ENCODE data around the gene TMEM44. TPM values are rescaled to one million over a fixed set of nuclear protein-coding genes. Genes with fewer than 3 reads are reported as not detected.

TMEM44 gene
- total and polyA plus RNA-seq, 2 of the 4 experiments (the other 2 are of a cell fraction), result 9.7 to 24.2 TPM

GRCh38 chr3:194588741-194589140 is 44.5 kb downstream of the TMEM44 start:
- Histone ChIP-seq H3K4ac (ENCODE audit: low read depth, low read length) (peak overlapping the region; percentile 3; the same call in 1 of the 2 replicates), H3K9me1 (ENCODE audit: insufficient read depth, low read length) (peaks cover 28% of the 10 kb centered on the region), H3K9ac (ENCODE audit: low read depth, low read length) (no peak overlapping the region), H3K9me3 (ENCODE audit: control insufficient read depth, insufficient read depth, low read length) (no peaks in the 10 kb centered on the region), H2BK120ac (ENCODE audit: low read depth, low read length) (0 out of 2 replicates have a peak overlapping the region, but pooled peaks have one; percentile 4), H2AK5ac (ENCODE audit: low read depth, low read length) (peak overlapping the region; percentile 35), H4K5ac (ENCODE audit: low read depth, low read length) (no peak overlapping the region), H4K20me1 (ENCODE audit: insufficient read depth, low read length) (no peaks in the 10 kb centered on the region), H2BK20ac (ENCODE audit: low read depth, low read length) (peak overlapping the region; percentile 26; the same call in 1 of the 2 replicates), H3K79me1 (ENCODE audit: low read depth in 1 of 2, low read length in 2 of 2) (peaks cover 24 to 69% of the 10 kb centered on the region in 2 experiments), H3K56ac (ENCODE audit: extremely low read depth, insufficient read depth, low read length) (no peak overlapping the region), H3K4me1 (ENCODE audit: control insufficient read depth, insufficient read depth, low read length) (peaks cover 8% of the 10 kb centered on the region), H3K23ac (ENCODE audit: low read depth, low read length) (no peak overlapping the region), H3K4me3 (ENCODE audit: insufficient read depth, low read depth, low read length) (no peak overlapping the region), H2BK15ac (ENCODE audit: low read depth, low read length) (no peak overlapping the region; the same call in 2 of the 3 replicates), H3K27ac (ENCODE audit: insufficient read depth, low read length) (no peak overlapping the region), H3K36me3 (ENCODE audit: control insufficient read depth, insufficient read depth, low read length) (peaks cover 16% of the 10 kb centered on the region), H2BK5ac (ENCODE audit: low read depth, low read length, poor library complexity, severe bottlenecking) (peak overlapping the region; percentile 10), H3K14ac (replicated peaks; ENCODE audit: low read depth, low read length) (no peak overlapping the region), H3K4me2 (ENCODE audit: low read depth, low read length) (no peak overlapping the region), H4K91ac (ENCODE audit: insufficient read depth, low read depth, low read length) (peak overlapping the region; percentile 52; the same call in 1 of the 2 replicates), H4K8ac (ENCODE audit: low read depth in 2 of 2, low read length in 2 of 2) (no peak overlapping the region), H2AFZ (replicated peaks; ENCODE audit: low read length, poor library complexity) (no peak overlapping the region), H2AK9ac (replicated peaks; ENCODE audit: low read depth, low read length, poor library complexity) (no peak overlapping the region), H3K18ac (ENCODE audit: low read depth, low read length) (no peak overlapping the region), H3K27me3 (ENCODE audit: control insufficient read depth, insufficient read depth, low read length) (no peaks in the 10 kb centered on the region)
- POLR2A ChIA-PET (ENCODE audit: unreplicated experiment), result no interaction called here
- intact Hi-C loops (cut with micrococcal nuclease), result no loop called here
- BruUV-seq (replicated peaks), result no TSS peak
- DNase-seq, result peak; percentile 59
- no peak for TF ChIP-seq RAD21 (IDR thresholded peaks at IDR 0.05; ENCODE audit: low read length)
- peak; percentile 49; the same call in 1 of the 2 replicates for TF ChIP-seq CEBPB (IDR thresholded peaks at IDR 0.05; ENCODE audit: low read depth, low read length)
- no peak for TF ChIP-seq RFX5 (IDR thresholded peaks at IDR 0.05; ENCODE audit: low read depth, low read length)
- in situ Hi-C loops (cut with MboI; ENCODE audit: low sequenced_read_pairs), result loop anchor here (5.0 kb wide), 1 partner anchor 106 kb away; no protein-coding TSS in a partner anchor
- ATAC-seq (ENCODE audit: low read depth), result no peak
- WGBS, 2 experiments (ENCODE audit: extremely low coverage in 2 of 2, insufficient read length in 1 of 2), result 100% methylated on average over 2 of the region's 3 CpGs; no CpG with 5 or more reads in 1 of the 2 experiments
- dilution Hi-C loops (cut with HindIII; ENCODE audit: low sequenced_read_pairs, unreplicated experiment), result no loop called here
- CTCF ChIA-PET, result interaction anchor here (0.8 to 1.0 kb wide), 2 partner anchors 14 to 117 kb away, joined by 3 read pairs; no protein-coding TSS in a partner anchor
